Stimulated activated CD8-positive, alpha-beta memory T cell treated with anti-CD3 and anti-CD28 coated beads, Interleukin-15, amount 100 ng/mL, for 4 hours (primary cell): Measurements from ENCODE around the gene MACROD2.

Experiments used
- DNase-seq, 2 donors: peaks; one replicate each; pipeline ENCODE4 v3.0.0-alpha.2; 2020; ENCODE audit warnings: low read depth in 2 of 2

MACROD2 gene

GRCh38 chr20:15848995-15849610 is 1853.8 kb downstream of the MACROD2 start:
- DNase-seq: no peak

- DNase-seq: no peak
Measured at GRCh38 chr20:15851576-15852215, 1856.4 kb downstream of the MACROD2 start.

GRCh38 chr20:15854911-15855310 is 1859.6 kb downstream of the MACROD2 start:
- no peak for DNase-seq

- DNase-seq: no peak
Measured at GRCh38 chr20:15857173-15857784, 1862.0 kb downstream of the MACROD2 start.

- no peak for DNase-seq
Measured at GRCh38 chr20:15859061-15859460, 1863.7 kb downstream of the MACROD2 start.

- no peak for DNase-seq
Measured at GRCh38 chr20:15860850-15861249, 1865.5 kb downstream of the MACROD2 start.

GRCh38 chr20:15862178-15862577 is 1866.9 kb downstream of the MACROD2 start:
- no peak for DNase-seq

GRCh38 chr20:15863735-15864134 is 1868.4 kb downstream of the MACROD2 start:
- no peak for DNase-seq

- DNase-seq: no peak
Measured at GRCh38 chr20:15865553-15865952, 1870.2 kb downstream of the MACROD2 start.

- DNase-seq: no peak
Measured at GRCh38 chr20:15866916-15867730, 1871.8 kb downstream of the MACROD2 start.

- no peak for DNase-seq
Measured at GRCh38 chr20:15867899-15868298, 1872.6 kb downstream of the MACROD2 start.

- no peak for DNase-seq
Measured at GRCh38 chr20:15875446-15875845, 1880.1 kb downstream of the MACROD2 start.

- no peak for DNase-seq
Measured at GRCh38 chr20:15882553-15882952, 1887.2 kb downstream of the MACROD2 start.

GRCh38 chr20:15886250-15886649 is 1890.9 kb downstream of the MACROD2 start:
- no peak for DNase-seq

- no peak for DNase-seq
Measured at GRCh38 chr20:15887387-15887786, 1892.1 kb downstream of the MACROD2 start.

- DNase-seq: no peak
Measured at GRCh38 chr20:15889061-15889460, 1893.7 kb downstream of the MACROD2 start.

GRCh38 chr20:15889514-15890256 is 1894.4 kb downstream of the MACROD2 start:
- DNase-seq: no peak

GRCh38 chr20:15890407-15890982 is 1895.2 kb downstream of the MACROD2 start:
- DNase-seq: no peak

GRCh38 chr20:15895126-15895525 is 1899.8 kb downstream of the MACROD2 start:
- DNase-seq: no peak

- no peak for DNase-seq
Measured at GRCh38 chr20:15895560-15896084, 1900.3 kb downstream of the MACROD2 start.

- DNase-seq: no peak
Measured at GRCh38 chr20:15899967-15900366, 1904.7 kb downstream of the MACROD2 start.
